Ovary (tissue), 3 donors: ENCODE results near the gene BBS10.

ENCODE experiments used
- EP300 ChIP-seq: sonication (generic); formaldehyde crosslinking; IDR thresholded peaks from one replicate; pipeline ENCODE4 v1.6.1; 2017; ENCODE audit warnings: antibody characterized with exemption
- POLR2A ChIP-seq: fragments of 450-650 bp; IDR thresholded peaks from one replicate; pipeline ENCODE4 v1.6.1; 2017; ENCODE audit warnings: antibody characterized with exemption, mild to moderate bottlenecking, moderate library complexity
- TF ChIP-seq, protein P1 (sequence below), 3 donors: fragments of 450-650 bp in 2 of 3; fragments of 200-600 bp in 1 of 3; IDR thresholded peaks; one replicate each; pipeline versions ENCODE4 v1.5.1 to v1.8.0; 2016 to 2022; ENCODE audit warnings: antibody characterized with exemption in 3 of 3, mild to moderate bottlenecking in 1 of 3
- donor health status: DM: no; HTN: no; CAD: no.

DNA sequence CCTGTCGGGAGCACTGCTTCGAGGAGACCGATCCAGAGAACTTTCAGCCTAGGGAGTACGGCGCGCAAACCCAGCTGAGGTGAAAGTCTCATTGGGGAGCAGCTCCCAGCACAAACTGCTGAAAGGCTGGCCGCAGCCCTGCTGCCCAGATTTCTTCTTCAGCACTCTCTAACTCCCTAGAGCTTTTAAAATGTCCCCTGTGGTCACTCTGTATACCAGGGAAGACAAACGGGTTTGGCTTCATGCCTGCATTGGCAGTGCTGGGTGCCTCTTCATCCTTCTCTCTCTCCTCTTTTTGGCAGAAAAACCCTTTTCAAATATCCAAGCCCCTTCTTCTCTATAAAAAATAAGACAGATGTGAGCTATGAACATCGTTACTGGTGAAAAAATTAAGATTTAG is 34.9 kb downstream of the BBS10 start:
- TF ChIP-seq, protein P1, sequence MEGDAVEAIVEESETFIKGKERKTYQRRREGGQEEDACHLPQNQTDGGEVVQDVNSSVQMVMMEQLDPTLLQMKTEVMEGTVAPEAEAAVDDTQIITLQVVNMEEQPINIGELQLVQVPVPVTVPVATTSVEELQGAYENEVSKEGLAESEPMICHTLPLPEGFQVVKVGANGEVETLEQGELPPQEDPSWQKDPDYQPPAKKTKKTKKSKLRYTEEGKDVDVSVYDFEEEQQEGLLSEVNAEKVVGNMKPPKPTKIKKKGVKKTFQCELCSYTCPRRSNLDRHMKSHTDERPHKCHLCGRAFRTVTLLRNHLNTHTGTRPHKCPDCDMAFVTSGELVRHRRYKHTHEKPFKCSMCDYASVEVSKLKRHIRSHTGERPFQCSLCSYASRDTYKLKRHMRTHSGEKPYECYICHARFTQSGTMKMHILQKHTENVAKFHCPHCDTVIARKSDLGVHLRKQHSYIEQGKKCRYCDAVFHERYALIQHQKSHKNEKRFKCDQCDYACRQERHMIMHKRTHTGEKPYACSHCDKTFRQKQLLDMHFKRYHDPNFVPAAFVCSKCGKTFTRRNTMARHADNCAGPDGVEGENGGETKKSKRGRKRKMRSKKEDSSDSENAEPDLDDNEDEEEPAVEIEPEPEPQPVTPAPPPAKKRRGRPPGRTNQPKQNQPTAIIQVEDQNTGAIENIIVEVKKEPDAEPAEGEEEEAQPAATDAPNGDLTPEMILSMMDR (IDR thresholded peaks at IDR 0.05) = no peak
- TF ChIP-seq POLR2A (no peak), EP300 (no peak)
